DMS 273 treated with DMSO at 0.1 percent for 48 hours (cell line): Measurements from ENCODE around the gene SLC35F3.
A peak's percentile ranks its signal among the peaks of the same experiment; 100 is the strongest.

Experiments
- DNase-seq: peaks from one replicate; lab custom pipeline; 2025; lab: John Stamatoyannopoulos, UW

SLC35F3 gene

GRCh38 chr1:234040446-234041317 is 136.2 kb downstream of the SLC35F3 start:
- DNase-seq, result no peak

- DNase-seq, result no peak
Observed at GRCh38 chr1:234044079-234044478, 139.6 kb downstream of the SLC35F3 start.

GRCh38 chr1:234047123-234047522 is 142.6 kb downstream of the SLC35F3 start:
- no peak for DNase-seq

GRCh38 chr1:234062166-234062565 is 157.7 kb downstream of the SLC35F3 start:
- DNase-seq, result no peak

GRCh38 chr1:234065794-234066447 is 161.4 kb downstream of the SLC35F3 start:
- no peak for DNase-seq

GRCh38 chr1:234067581-234068337 is 163.3 kb downstream of the SLC35F3 start:
- no peak for DNase-seq

GRCh38 chr1:234069760-234070159 is 165.3 kb downstream of the SLC35F3 start:
- DNase-seq, result no peak

- no peak for DNase-seq
Observed at GRCh38 chr1:234072793-234073192, 168.3 kb downstream of the SLC35F3 start.

GRCh38 chr1:234078143-234078542 is 173.7 kb downstream of the SLC35F3 start:
- no peak for DNase-seq

- DNase-seq, result no peak
Observed at GRCh38 chr1:234079896-234080295, 175.4 kb downstream of the SLC35F3 start.

- no peak for DNase-seq
Observed at GRCh38 chr1:234083460-234083859, 179.0 kb downstream of the SLC35F3 start.

GRCh38 chr1:234089396-234089795 is 184.9 kb downstream of the SLC35F3 start:
- no peak for DNase-seq

GRCh38 chr1:234090212-234091064 is 186.0 kb downstream of the SLC35F3 start:
- DNase-seq, result no peak

GRCh38 chr1:234091065-234091401 is 186.6 kb downstream of the SLC35F3 start:
- DNase-seq, result no peak

- no peak for DNase-seq
Observed at GRCh38 chr1:234091876-234092275, 187.4 kb downstream of the SLC35F3 start.

- DNase-seq, result no peak
Observed at GRCh38 chr1:234093107-234093506, 188.6 kb downstream of the SLC35F3 start.

- DNase-seq, result no peak
Observed at GRCh38 chr1:234093741-234094140, 189.3 kb downstream of the SLC35F3 start.

GRCh38 chr1:234094172-234094571 is 189.7 kb downstream of the SLC35F3 start:
- DNase-seq, result no peak

GRCh38 chr1:234096161-234096770 is 191.8 kb downstream of the SLC35F3 start:
- DNase-seq, result no peak

GRCh38 chr1:234102583-234102982 is 198.1 kb downstream of the SLC35F3 start:
- peak; percentile 77 for DNase-seq

- no peak for DNase-seq
Observed at GRCh38 chr1:234103198-234103597, 198.7 kb downstream of the SLC35F3 start.
